ENCODE measurements around the gene ASH1L. TPM values are rescaled to one million over a fixed set of nuclear protein-coding genes. Genes with fewer than 3 reads are reported as not detected.

Gene ASH1L
- total RNA-seq, 2 experiments from 2014 or later = 28.1 to 31.4 TPM

DNA sequence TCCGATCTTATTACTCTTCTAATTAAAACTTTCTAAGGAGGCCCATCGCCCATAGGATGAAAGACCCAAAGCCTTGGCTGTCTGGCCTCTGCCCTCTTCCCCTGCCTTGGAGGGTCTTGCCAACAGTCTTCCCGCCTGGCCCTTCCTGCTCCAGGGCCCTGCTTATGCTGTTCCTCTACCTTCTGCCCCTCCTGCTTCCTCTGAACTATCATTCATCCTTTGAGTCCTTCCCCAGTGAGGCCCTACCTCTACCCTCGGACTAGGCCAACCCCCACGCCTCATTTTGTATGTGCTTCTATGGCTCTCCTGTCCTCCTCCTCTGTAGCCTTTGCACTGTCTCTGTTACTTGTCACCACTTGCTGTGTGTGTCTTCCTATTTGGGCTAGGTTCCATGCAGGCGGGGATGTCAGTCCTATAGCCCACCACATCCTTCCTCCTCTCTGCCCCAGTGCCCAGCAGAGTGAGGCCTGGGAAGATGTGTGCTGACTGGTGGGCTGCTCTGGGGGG lies 236.5 kb downstream of the ASH1L start:
- no peaks in the 10 kb centered on the region for H3K9me3 Mint-ChIP-seq (ENCODE audit: low read depth)
- peaks cover 13% of the 10 kb centered on the region for H3K36me3 Mint-ChIP-seq (ENCODE audit: low read depth)
- peaks cover 23% of the 10 kb centered on the region for H3K4me1 Mint-ChIP-seq
- H3K27ac Mint-ChIP-seq = no peak overlapping the region
- peak overlapping the region; percentile 76 for H3K4me3 Mint-ChIP-seq
- no peaks in the 10 kb centered on the region for H3K27me3 Mint-ChIP-seq
- ATAC-seq (no peak), DNase-seq (peak; percentile 6)
- intact Hi-C loops (cut with DNase I, micrococcal nuclease) = loop anchor here in 1 of 2 experiments (10.0 kb wide), 1 partner anchor 269 kb away; no protein-coding TSS in a partner anchor
- CTCF ChIA-PET = interaction anchor here (1.0 kb wide), 1 partner anchor 75 kb away, joined by 3 read pairs; no protein-coding TSS in a partner anchor
- POLR2A ChIA-PET = no interaction called here

DNA sequence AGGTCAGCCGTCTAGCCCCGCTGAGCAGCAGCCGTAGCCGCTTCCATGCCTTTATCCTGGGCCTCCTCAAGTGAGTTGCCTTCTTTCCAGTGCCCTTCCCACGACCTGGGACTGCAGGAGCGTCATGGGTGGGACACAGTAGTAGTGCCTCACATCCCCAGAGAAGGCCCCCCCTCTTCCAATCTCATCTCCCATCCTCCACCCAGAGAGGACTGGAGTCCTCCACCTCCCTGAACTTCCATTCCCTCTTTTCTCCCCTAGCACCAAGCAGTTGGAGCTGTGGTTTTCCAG lies 237.1 kb downstream of the ASH1L start:
- ChIA-PET CTCF (interaction anchor here (6.1 kb wide), 1 partner anchor 75 kb away, joined by 79 read pairs; no protein-coding TSS in a partner anchor), POLR2A (no interaction called here)
- intact Hi-C loops (cut with DNase I, micrococcal nuclease) = loop anchor here in 1 of 2 experiments (10.0 kb wide), 1 partner anchor 269 kb away; no protein-coding TSS in a partner anchor
- ATAC-seq = no peak
- H3K9me3 Mint-ChIP-seq (ENCODE audit: low read depth) = no peaks in the 10 kb centered on the region
- H3K4me1 Mint-ChIP-seq = peaks cover 27% of the 10 kb centered on the region
- H3K4me3 Mint-ChIP-seq = peak overlapping the region; percentile 76
- H3K36me3 Mint-ChIP-seq (ENCODE audit: low read depth) = peaks cover 10% of the 10 kb centered on the region
- DNase-seq = no peak
- no peaks in the 10 kb centered on the region for H3K27me3 Mint-ChIP-seq
- H3K27ac Mint-ChIP-seq = no peak overlapping the region

DNA sequence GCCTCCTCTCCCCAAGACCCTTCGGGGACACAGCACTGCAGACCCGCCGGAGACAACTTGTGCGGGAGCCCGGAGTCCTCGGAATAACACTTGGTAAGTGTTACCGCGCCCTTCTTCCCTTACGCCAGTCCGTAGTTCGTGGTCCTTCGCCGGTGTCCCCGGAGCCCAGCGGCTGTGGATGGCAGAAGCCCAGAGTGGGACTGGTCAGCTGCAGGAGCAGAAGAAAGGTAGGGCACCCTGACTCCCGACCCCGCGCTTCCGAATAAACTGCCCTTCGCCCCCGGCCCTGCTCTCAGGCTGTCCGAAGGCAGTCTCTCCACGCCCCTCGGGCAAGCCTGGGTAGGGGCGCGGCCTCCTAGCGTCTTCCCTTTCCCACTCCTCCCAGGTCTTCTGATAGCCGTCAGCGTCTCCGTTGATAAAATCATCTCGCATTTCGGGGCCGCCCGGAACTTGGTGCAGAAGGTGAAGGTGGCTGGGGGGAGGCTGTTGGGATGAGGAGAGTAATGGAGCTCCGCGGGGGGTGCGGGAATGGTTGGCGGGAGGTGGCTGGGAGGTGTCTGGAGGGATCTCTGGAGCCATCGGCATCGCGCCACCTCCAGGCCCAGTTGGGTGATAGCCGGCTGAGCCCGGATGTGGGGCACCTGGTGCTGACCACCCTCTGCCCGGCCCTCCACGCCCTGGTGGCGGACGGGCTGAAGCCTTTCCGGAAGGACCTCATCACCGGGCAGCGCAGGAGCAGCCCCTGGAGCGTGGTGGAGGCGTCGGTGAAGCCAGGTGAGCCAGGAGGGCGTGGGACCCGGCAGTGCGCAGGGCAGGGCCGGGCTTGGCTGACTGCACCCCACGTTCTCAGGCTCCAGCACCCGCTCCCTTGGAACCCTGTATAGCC lies 237.6 kb downstream of the ASH1L start:
- H3K27ac Mint-ChIP-seq = no peak overlapping the region
- peaks cover 33% of the 10 kb centered on the region for H3K4me1 Mint-ChIP-seq
- no peak for ATAC-seq
- no peaks in the 10 kb centered on the region for H3K27me3 Mint-ChIP-seq
- CTCF ChIA-PET = interaction anchor here (0.6 to 6.1 kb wide), 6 partner anchors 14 to 1094 kb away, joined by 3 to 79 read pairs (median 4); no protein-coding TSS in a partner anchor
- peaks cover 9% of the 10 kb centered on the region for H3K36me3 Mint-ChIP-seq (ENCODE audit: low read depth)
- peak overlapping the region; percentile 76 for H3K4me3 Mint-ChIP-seq
- DNase-seq = peak; percentile 47
- intact Hi-C loops (cut with DNase I, micrococcal nuclease) = loop anchor here (1.0 to 10.0 kb wide), 11 partner anchors 63 to 652 kb away; partner anchors contain the start of genes MTX1 (in 2 of the 2), ARHGEF2 (in 1 of the 2), DAP3 (in 1 of the 2) and ENTREP3 (in 1 of the 2)
- POLR2A ChIA-PET = no interaction called here
- no peaks in the 10 kb centered on the region for H3K9me3 Mint-ChIP-seq (ENCODE audit: low read depth)

DNA sequence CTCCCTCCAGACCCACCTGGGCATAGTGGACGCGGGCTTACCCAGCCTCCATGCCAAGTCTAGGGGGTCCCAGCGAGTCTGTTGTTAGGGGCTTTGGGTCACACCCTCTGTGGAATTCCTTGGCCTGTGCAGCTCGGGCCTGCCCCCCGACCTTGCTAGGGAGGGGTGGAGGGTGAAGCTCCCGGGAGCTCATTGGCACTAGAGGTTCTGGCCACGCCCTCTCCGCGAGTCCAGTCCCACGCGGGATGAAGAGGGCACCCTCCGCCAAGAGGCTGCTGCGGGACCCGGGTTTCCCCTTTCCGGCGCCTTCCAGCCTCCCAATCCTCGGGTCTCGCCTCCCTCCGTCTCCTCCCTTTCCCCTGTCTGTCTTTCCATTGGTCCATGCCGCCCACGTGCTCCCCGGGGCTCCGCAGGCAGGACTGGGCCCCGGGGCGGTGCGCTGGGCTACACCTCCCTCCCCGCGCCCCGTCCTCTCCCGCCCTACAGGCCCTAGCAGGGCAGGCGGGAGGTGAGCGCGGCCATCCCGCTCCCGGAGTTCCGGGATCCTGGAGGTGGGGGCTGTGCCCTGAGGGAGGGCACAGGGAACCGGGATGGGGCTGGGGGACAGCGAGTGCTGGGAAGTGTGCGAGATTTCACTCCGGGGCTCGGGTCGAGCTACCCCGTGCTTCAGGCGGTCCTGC lies 238.4 kb downstream of the ASH1L start:
- peak overlapping the region; percentile 45 for H3K27ac Mint-ChIP-seq
- intact Hi-C loops (cut with DNase I, micrococcal nuclease) = loop anchor here (1.0 to 10.0 kb wide), 11 partner anchors 62 to 653 kb away; partner anchors contain the start of genes MTX1 (in 2 of the 2), ARHGEF2 (in 1 of the 2), DAP3 (in 1 of the 2) and ENTREP3 (in 1 of the 2)
- peaks cover 12% of the 10 kb centered on the region for H3K36me3 Mint-ChIP-seq (ENCODE audit: low read depth)
- no peaks in the 10 kb centered on the region for H3K9me3 Mint-ChIP-seq (ENCODE audit: low read depth)
- DNase-seq = peak; percentile 95
- H3K27me3 Mint-ChIP-seq = no peaks in the 10 kb centered on the region
- POLR2A ChIA-PET = interaction anchor here (0.6 to 1.1 kb wide), 3 partner anchors 16 to 63 kb away, joined by 3 to 4 read pairs (median 4); no protein-coding TSS in a partner anchor
- CTCF ChIA-PET = interaction anchor here (0.5 to 6.1 kb wide), 20 partner anchors 9 to 1095 kb away, joined by 3 to 79 read pairs (median 6); partner anchors contain the start of genes CLK2, ENTREP3, FDPS and MTX1
- ATAC-seq = peak; percentile 81
- peaks cover 39% of the 10 kb centered on the region for H3K4me1 Mint-ChIP-seq
- H3K4me3 Mint-ChIP-seq = peak overlapping the region; percentile 76

DNA sequence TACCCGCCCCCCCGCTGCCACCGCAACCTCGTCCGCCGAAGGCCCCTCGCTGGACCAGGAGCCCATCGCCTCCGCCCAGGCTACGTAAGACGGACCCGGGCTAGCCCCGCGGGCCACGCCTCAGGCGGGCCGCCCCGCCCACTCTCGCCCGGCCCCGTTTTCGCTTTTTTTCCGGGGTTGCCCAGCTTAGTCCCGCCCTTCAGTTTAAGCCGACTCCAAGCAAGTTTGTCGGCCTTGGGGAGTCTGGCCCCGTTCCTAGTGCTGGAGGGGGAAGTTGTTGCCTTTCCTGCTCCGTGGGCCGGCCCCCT lies 238.9 kb downstream of the ASH1L start:
- H3K36me3 Mint-ChIP-seq (ENCODE audit: low read depth) = peaks cover 17% of the 10 kb centered on the region
- ATAC-seq (peak; percentile 56), DNase-seq (peak; percentile 90)
- ChIA-PET POLR2A (interaction anchor here (0.6 to 1.2 kb wide), 5 partner anchors 16 to 136 kb away, joined by 3 to 4 read pairs (median 3); partner anchors contain the start of gene CLK2), CTCF (interaction anchor here (0.5 to 6.1 kb wide), 18 partner anchors 9 to 653 kb away, joined by 3 to 79 read pairs (median 6); partner anchors contain the start of genes CLK2, ENTREP3, FDPS and MTX1)
- no peaks in the 10 kb centered on the region for H3K27me3 Mint-ChIP-seq
- peak overlapping the region; percentile 76 for H3K4me3 Mint-ChIP-seq
- H3K27ac Mint-ChIP-seq = peak overlapping the region; percentile 45
- intact Hi-C loops (cut with DNase I, micrococcal nuclease) = loop anchor here (1.0 to 10.0 kb wide), 18 partner anchors 15 to 654 kb away; partner anchors contain the start of genes CLK2 (in 2 of the 2), FDPS (in 2 of the 2), HCN3 (in 2 of the 2) and MTX1 (in 2 of the 2)
- H3K9me3 Mint-ChIP-seq (ENCODE audit: low read depth) = no peaks in the 10 kb centered on the region
- peaks cover 42% of the 10 kb centered on the region for H3K4me1 Mint-ChIP-seq

DNA sequence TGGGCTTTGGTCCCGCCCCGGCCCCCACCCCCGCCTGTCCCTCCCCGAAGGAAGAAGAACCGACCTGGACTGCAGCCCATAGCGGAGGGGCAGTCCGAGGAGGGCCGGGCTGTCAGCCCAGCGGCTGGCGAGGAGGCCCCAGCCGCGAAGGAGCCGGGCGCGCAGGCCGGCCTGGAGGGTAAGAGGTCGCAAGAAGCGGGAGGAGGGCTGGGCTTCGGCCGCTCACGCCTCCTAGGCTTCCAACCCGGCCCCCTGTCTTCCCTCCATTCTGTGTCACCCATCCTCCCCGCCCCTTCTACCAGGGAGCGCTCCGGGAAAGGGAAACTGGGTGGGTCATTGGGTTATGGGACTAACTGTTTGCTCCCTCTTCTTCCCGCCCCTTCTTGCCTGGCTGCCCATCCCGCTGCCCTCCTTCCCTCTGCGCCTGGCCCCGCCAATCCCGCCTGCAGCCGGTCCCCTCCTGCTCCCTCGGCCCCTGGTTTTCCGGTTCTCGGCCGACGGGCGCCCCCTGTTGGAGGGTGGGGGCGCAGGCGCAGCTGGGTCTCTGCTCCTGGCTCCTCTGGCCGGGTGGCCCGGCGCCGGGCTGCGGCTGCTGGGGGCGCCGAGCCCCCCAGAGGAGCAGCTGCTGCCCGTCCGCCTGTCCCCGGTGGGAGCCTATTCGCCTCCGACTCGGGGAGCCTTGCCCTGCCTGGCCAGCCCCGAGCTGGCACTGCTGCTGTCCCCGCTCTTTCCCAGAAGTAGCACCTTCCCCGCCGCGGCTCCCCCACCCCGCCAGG lies 239.5 kb downstream of the ASH1L start:
- Mint-ChIP-seq H3K4me1 (peaks cover 42% of the 10 kb centered on the region), H3K4me3 (peak overlapping the region; percentile 76), H3K27ac (peak overlapping the region; percentile 45), H3K36me3 (ENCODE audit: low read depth) (peaks cover 20% of the 10 kb centered on the region), H3K27me3 (no peaks in the 10 kb centered on the region), H3K9me3 (ENCODE audit: low read depth) (no peaks in the 10 kb centered on the region)
- intact Hi-C loops (cut with DNase I, micrococcal nuclease) = loop anchor here (1.0 to 10.0 kb wide), 15 partner anchors 15 to 654 kb away; partner anchors contain the start of genes CLK2 (in 2 of the 2), FDPS (in 2 of the 2), HCN3 (in 2 of the 2) and ARHGEF2 (in 1 of the 2)
- DNase-seq (peak; percentile 92), ATAC-seq (peak; percentile 55)
- POLR2A ChIA-PET = interaction anchor here (0.6 to 1.2 kb wide), 6 partner anchors 45 to 153 kb away, joined by 3 to 4 read pairs (median 3); partner anchors contain the start of gene CLK2
- CTCF ChIA-PET = interaction anchor here (0.7 to 6.1 kb wide), 19 partner anchors 10 to 278 kb away, joined by 3 to 79 read pairs (median 6); partner anchors contain the start of genes CLK2, ENTREP3, FDPS and KRTCAP2

DNA sequence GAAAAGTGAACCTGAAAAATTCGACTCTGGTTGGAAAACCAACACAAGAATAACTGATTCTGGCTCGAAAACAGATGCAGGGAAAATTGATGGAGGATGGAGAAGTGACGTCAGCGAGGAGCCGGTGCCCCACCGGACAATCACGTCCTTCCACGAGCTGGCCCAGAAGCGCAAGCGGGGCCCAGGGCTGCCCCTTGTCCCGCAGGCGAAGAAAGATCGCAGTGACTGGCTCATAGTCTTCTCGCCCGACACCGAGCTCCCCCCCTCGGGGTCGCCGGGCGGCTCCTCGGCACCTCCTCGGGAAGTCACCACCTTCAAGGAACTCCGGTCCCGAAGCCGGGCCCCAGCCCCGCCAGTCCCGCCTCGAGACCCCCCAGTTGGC lies 240.0 kb downstream of the ASH1L start:
- ATAC-seq (no peak), DNase-seq (peak; percentile 49)
- peaks cover 42% of the 10 kb centered on the region for H3K4me1 Mint-ChIP-seq
- H3K36me3 Mint-ChIP-seq (ENCODE audit: low read depth) = peaks cover 25% of the 10 kb centered on the region
- H3K27ac Mint-ChIP-seq = no peak overlapping the region
- CTCF ChIA-PET = interaction anchor here (0.6 to 6.1 kb wide), 16 partner anchors 12 to 279 kb away, joined by 3 to 79 read pairs (median 4); partner anchors contain the start of genes FDPS and KRTCAP2
- H3K4me3 Mint-ChIP-seq = peak overlapping the region; percentile 76
- H3K9me3 Mint-ChIP-seq (ENCODE audit: low read depth) = no peaks in the 10 kb centered on the region
- no peaks in the 10 kb centered on the region for H3K27me3 Mint-ChIP-seq
- intact Hi-C loops (cut with DNase I, micrococcal nuclease) = loop anchor here (5.0 to 10.0 kb wide), 7 partner anchors 115 to 655 kb away; partner anchors contain the start of genes ARHGEF2 (in 1 of the 2), DAP3 (in 1 of the 2), MTX1 (in 1 of the 2) and SLC50A1 (in 1 of the 2)
- POLR2A ChIA-PET = interaction anchor here (1.0 to 1.2 kb wide), 3 partner anchors 50 to 699 kb away, joined by 3 to 4 read pairs (median 3); partner anchors contain the start of gene CLK2

DNA sequence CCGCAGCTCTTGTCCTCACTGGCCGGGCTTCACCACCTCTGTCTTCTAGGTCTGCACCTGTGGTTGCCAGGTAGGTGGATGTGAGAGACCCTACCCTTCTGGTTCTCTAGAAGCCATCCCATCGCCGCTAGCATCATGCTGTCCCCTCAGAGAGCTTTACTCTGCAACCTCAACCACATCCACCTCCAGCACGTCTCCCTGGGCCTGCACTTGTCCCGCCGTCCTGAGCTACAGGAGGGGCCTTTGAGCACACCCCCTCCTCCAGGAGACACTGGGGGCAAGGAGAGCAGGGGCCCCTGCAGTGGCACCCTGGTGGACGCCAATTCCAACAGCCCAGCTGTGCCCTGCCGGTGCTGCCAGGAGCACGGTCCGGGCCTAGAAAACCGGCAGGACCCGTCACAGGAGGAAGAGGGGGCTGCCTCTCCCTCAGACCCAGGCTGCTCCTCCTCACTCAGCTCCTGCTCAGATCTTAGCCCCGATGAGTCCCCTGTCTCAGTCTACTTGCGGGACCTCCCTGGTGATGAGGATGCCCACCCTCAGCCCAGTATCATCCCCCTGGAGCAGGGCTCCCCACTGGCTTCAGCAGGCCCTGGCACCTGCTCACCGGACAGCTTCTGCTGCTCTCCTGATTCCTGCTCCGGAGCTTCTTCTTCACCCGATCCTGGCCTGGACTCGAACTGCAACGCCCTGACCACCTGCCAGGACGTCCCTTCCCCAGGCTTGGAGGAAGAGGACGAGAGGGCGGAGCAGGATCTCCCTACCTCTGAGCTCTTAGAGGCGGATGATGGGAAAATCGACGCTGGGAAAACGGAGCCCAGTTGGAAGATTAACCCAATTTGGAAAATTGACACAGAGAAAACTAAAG lies 240.7 kb downstream of the ASH1L start:
- Mint-ChIP-seq H3K27me3 (no peaks in the 10 kb centered on the region), H3K4me3 (peak overlapping the region; percentile 76), H3K4me1 (peaks cover 42% of the 10 kb centered on the region), H3K9me3 (ENCODE audit: low read depth) (no peaks in the 10 kb centered on the region), H3K36me3 (ENCODE audit: low read depth) (peaks cover 25% of the 10 kb centered on the region), H3K27ac (no peak overlapping the region)
- DNase-seq (peak; percentile 16), ATAC-seq (no peak)
- POLR2A ChIA-PET = interaction anchor here (1.0 to 1.1 kb wide), 2 partner anchors 70 to 699 kb away, joined by 3 to 4 read pairs; no protein-coding TSS in a partner anchor
- CTCF ChIA-PET = interaction anchor here (0.6 to 6.1 kb wide), 16 partner anchors 11 to 259 kb away, joined by 3 to 79 read pairs (median 4); partner anchors contain the start of genes FDPS and KRTCAP2
- intact Hi-C loops (cut with DNase I, micrococcal nuclease) = loop anchor here (5.0 to 10.0 kb wide), 7 partner anchors 115 to 655 kb away; partner anchors contain the start of genes ARHGEF2 (in 1 of the 2), DAP3 (in 1 of the 2), MTX1 (in 1 of the 2) and SLC50A1 (in 1 of the 2)

Measured in activated CD4-positive, alpha-beta T cell treated with anti-CD3 and anti-CD28 coated beads for 36 hours (primary cell).